ENCODE data around the gene LTV1.
"Not testable (repeated sequence)": the region's sequence is repeated elsewhere in the genome, so short reads cannot be mapped to it uniquely, and the experiment has no call there.

LTV1 gene

GRCh38 chr6:143842902-143843676 is at the start of gene LTV1:
Gene LTV1 (plus strand): TSS chr6:143843338. CDS start chr6:143843478, 140 bp downstream.
- peak; percentile 99 for DNase-seq (ENCODE audit: low spot score)

- DNase-seq (ENCODE audit: low spot score) = not testable (repeated sequence)
These were observed 46.6 kb upstream of the LTV1 start for GRCh38 chr6:143796551-143796950.

GRCh38 chr6:143798487-143798886 is 44.7 kb upstream of the LTV1 start:
- not testable (repeated sequence) for DNase-seq (ENCODE audit: low spot score)

GRCh38 chr6:143802833-143803565 is 40.1 kb upstream of the LTV1 start:
- peak; percentile 17 for DNase-seq (ENCODE audit: low spot score)

- no peak for DNase-seq (ENCODE audit: low spot score)
These were observed 39.2 kb upstream of the LTV1 start for GRCh38 chr6:143803769-143804568.

GRCh38 chr6:143804835-143805239 is 38.3 kb upstream of the LTV1 start:
- DNase-seq (ENCODE audit: low spot score) = no peak

GRCh38 chr6:143806282-143807102 is 36.6 kb upstream of the LTV1 start:
- DNase-seq (ENCODE audit: low spot score) = peak; percentile 11

GRCh38 chr6:143807103-143807772 is 35.9 kb upstream of the LTV1 start:
- no peak for DNase-seq (ENCODE audit: low spot score)

GRCh38 chr6:143810745-143811144 is 32.4 kb upstream of the LTV1 start:
- no peak for DNase-seq (ENCODE audit: low spot score)

GRCh38 chr6:143811501-143812157 is 31.5 kb upstream of the LTV1 start:
- DNase-seq (ENCODE audit: low spot score) = no peak

GRCh38 chr6:143817621-143818020 is 25.5 kb upstream of the LTV1 start:
- no peak for DNase-seq (ENCODE audit: low spot score)

- no peak for DNase-seq (ENCODE audit: low spot score)
These were observed 21.8 kb upstream of the LTV1 start for GRCh38 chr6:143821359-143821758.

GRCh38 chr6:143822584-143823024 is 20.5 kb upstream of the LTV1 start:
- peak; percentile 61 for DNase-seq (ENCODE audit: low spot score)

GRCh38 chr6:143823548-143823947 is 19.6 kb upstream of the LTV1 start:
- DNase-seq (ENCODE audit: low spot score) = no peak

GRCh38 chr6:143828572-143828971 is 14.6 kb upstream of the LTV1 start:
- DNase-seq (ENCODE audit: low spot score) = no peak

- DNase-seq (ENCODE audit: low spot score) = no peak
These were observed 7.0 kb upstream of the LTV1 start for GRCh38 chr6:143836150-143836549.

GRCh38 chr6:143838395-143838794 is 4.7 kb upstream of the LTV1 start:
- DNase-seq (ENCODE audit: low spot score) = no peak

- DNase-seq (ENCODE audit: low spot score) = no peak
These were observed 3.9 kb upstream of the LTV1 start for GRCh38 chr6:143839196-143839595.

- no peak for DNase-seq (ENCODE audit: low spot score)
These were observed 2.4 kb upstream of the LTV1 start for GRCh38 chr6:143840595-143841265.

GRCh38 chr6:143842461-143842901 is 657 bp upstream of the LTV1 start:
- DNase-seq (ENCODE audit: low spot score) = peak; percentile 53
